ENCODE measurements around the gene UFSP2.
"Not testable (repeated sequence)": the region's sequence is repeated elsewhere in the genome, so short reads cannot be mapped to it uniquely, and the experiment has no call there.

Gene UFSP2

GRCh38 chr4:185383451-185383850 is 42.3 kb downstream of the UFSP2 start:
- FAIRE-seq: no peak

- no peak for FAIRE-seq
Measured at GRCh38 chr4:185382754-185383153, 43.0 kb downstream of the UFSP2 start.

GRCh38 chr4:185381288-185382196 is 44.2 kb downstream of the UFSP2 start:
- no peak for FAIRE-seq

GRCh38 chr4:185380320-185380719 is 45.4 kb downstream of the UFSP2 start:
- no peak for FAIRE-seq

- no peak for FAIRE-seq
Measured at GRCh38 chr4:185379326-185380295, 46.2 kb downstream of the UFSP2 start.

- no peak for FAIRE-seq
Measured at GRCh38 chr4:185378264-185378663, 47.5 kb downstream of the UFSP2 start.

GRCh38 chr4:185374573-185374972 is 51.2 kb downstream of the UFSP2 start:
- FAIRE-seq: no peak

- FAIRE-seq: no peak
Measured at GRCh38 chr4:185374027-185374426, 51.7 kb downstream of the UFSP2 start.

GRCh38 chr4:185371702-185372101 is 54.1 kb downstream of the UFSP2 start:
- no peak for FAIRE-seq

GRCh38 chr4:185370268-185370949 is 55.4 kb downstream of the UFSP2 start:
- no peak for FAIRE-seq

- no peak for FAIRE-seq
Measured at GRCh38 chr4:185369731-185370130, 56.0 kb downstream of the UFSP2 start.

- FAIRE-seq: no peak
Measured at GRCh38 chr4:185364886-185365285, 60.9 kb downstream of the UFSP2 start.

GRCh38 chr4:185363251-185363650 is 62.5 kb downstream of the UFSP2 start:
- FAIRE-seq: no peak

GRCh38 chr4:185362570-185362969 is 63.2 kb downstream of the UFSP2 start:
- FAIRE-seq: not testable (repeated sequence)

- no peak for FAIRE-seq
Measured at GRCh38 chr4:185361872-185362271, 63.9 kb downstream of the UFSP2 start.

- FAIRE-seq: no peak
Measured at GRCh38 chr4:185359767-185360446, 65.9 kb downstream of the UFSP2 start.

GRCh38 chr4:185358959-185359358 is 66.8 kb downstream of the UFSP2 start:
- no peak for FAIRE-seq

GRCh38 chr4:185358514-185358913 is 67.2 kb downstream of the UFSP2 start:
- FAIRE-seq: peak; percentile 14

- no peak for FAIRE-seq
Measured at GRCh38 chr4:185357733-185358440, 67.9 kb downstream of the UFSP2 start.

GRCh38 chr4:185357211-185357610 is 68.6 kb downstream of the UFSP2 start:
- no peak for FAIRE-seq

GRCh38 chr4:185352741-185353140 is 73.0 kb downstream of the UFSP2 start:
- no peak for FAIRE-seq

- FAIRE-seq: no peak
Measured at GRCh38 chr4:185352202-185352601, 73.6 kb downstream of the UFSP2 start.

All from A204.1 (cell line).